ENCODE results near the gene DNAJB1. TPM values are rescaled to one million over a fixed set of nuclear protein-coding genes. Genes with fewer than 3 reads are reported as not detected.

DNAJB1 gene
- total RNA-seq, 2 experiments from 2014 or later, result 45.0 to 45.7 TPM

- Mint-ChIP-seq H3K4me1 (peaks cover 7% of the 10 kb centered on the region), H3K36me3 (no peaks in the 10 kb centered on the region), H3K9me3 (no peaks in the 10 kb centered on the region), H3K27ac (peak overlapping the region; percentile 18), H3K27me3 (no peaks in the 10 kb centered on the region), H3K4me3 (peak overlapping the region; percentile 65)
- no peak for DNase-seq
Measured at GRCh38 chr19:14497228-14497921, 20.8 kb downstream of the DNAJB1 start.

DNA sequence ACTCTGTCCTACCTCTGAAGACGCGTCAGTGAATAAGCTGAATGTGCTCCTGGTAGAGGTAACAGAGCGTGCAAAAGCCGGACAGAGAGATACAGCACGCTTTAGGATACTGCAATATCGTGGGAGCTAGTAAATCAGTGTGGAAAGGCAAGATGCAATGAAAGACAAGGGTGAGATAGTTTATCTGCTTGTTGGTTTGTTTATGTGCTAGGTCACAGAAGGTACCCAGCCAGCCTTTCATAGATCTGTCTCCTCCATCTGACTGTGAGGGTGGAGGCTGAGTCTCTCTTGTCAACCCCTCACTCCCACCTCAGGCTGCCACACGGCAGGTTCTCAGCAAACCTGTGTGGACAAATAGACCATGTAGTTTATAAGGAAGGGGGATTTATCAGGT lies 21.4 kb downstream of the DNAJB1 start:
- H3K27ac Mint-ChIP-seq, result peak overlapping the region; percentile 18
- peaks cover 7% of the 10 kb centered on the region for H3K4me1 Mint-ChIP-seq
- H3K27me3 Mint-ChIP-seq, result no peaks in the 10 kb centered on the region
- H3K36me3 Mint-ChIP-seq, result no peaks in the 10 kb centered on the region
- H3K4me3 Mint-ChIP-seq, result peak overlapping the region; percentile 65
- no peak for DNase-seq
- no peaks in the 10 kb centered on the region for H3K9me3 Mint-ChIP-seq

DNA sequence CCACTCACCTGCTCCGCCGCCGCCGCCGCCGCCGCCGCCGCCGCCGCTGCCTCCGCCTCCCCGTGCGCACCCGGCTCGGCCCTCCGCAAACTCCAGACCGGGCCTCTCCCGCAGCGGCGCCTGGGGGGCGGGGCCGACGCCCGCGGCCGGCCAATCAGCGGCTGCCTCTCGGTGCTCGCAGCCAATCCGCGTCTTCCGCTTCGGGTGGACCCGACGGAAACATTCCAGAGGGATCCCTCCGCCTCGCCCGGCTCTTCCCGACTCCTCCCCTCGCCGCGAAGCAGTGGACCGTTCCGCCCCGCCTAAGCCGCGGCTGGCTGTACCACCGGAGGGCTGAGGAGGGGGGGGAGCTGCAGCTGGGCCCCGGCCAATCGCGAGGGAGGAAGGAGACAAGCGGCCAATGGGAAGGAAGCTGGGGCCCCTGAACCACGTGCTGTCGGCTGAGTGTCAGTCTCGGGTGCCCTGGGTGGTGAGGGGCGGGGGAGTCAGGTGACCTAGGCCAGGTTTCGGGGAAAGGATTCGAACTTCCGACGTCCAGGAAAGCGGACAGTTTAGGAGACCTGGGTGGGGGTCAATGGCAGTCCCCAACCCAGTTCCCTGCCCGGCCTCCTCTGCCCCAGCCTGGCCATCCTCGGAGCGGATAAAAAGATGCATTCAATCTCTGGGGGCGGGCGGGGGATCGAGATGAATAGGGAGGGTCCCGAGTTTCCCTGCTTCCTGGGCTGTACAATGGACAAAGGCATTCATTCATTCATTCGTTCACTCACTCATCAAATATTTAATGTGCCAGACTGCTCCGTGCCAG lies 22.0 kb downstream of the DNAJB1 start, which contains the start of gene GIPC1:
TSS of gene GIPC1 (minus strand) at position 99 of the 805 bp plus-strand sequence. CDS start 13,151 bp downstream, outside the sequence.
- Mint-ChIP-seq H3K27me3 (no peaks in the 10 kb centered on the region), H3K36me3 (no peaks in the 10 kb centered on the region), H3K4me3 (peak within 1 kb of the TSS; percentile 76), H3K27ac (peak within 1 kb of the TSS; percentile 66), H3K4me1 (peaks cover 7% of the 10 kb centered on the region), H3K9me3 (no peaks in the 10 kb centered on the region)
- peak; percentile 88 for DNase-seq

- H3K27me3 Mint-ChIP-seq, result no peaks in the 10 kb centered on the region
- H3K27ac Mint-ChIP-seq, result peak overlapping the region; percentile 21
- H3K4me3 Mint-ChIP-seq, result peak overlapping the region; percentile 76
- H3K36me3 Mint-ChIP-seq, result no peaks in the 10 kb centered on the region
- peaks cover 7% of the 10 kb centered on the region for H3K4me1 Mint-ChIP-seq
- DNase-seq, result no peak
- no peaks in the 10 kb centered on the region for H3K9me3 Mint-ChIP-seq
Measured at GRCh38 chr19:14495672-14496028, 22.5 kb downstream of the DNAJB1 start.

- H3K9me3 Mint-ChIP-seq, result no peaks in the 10 kb centered on the region
- H3K4me3 Mint-ChIP-seq, result peak overlapping the region; percentile 76
- H3K27me3 Mint-ChIP-seq, result no peaks in the 10 kb centered on the region
- DNase-seq, result no peak
- peaks cover 7% of the 10 kb centered on the region for H3K4me1 Mint-ChIP-seq
- H3K27ac Mint-ChIP-seq, result peak overlapping the region; percentile 21
- no peaks in the 10 kb centered on the region for H3K36me3 Mint-ChIP-seq
Measured at GRCh38 chr19:14494910-14495671, 23.1 kb downstream of the DNAJB1 start.

DNA sequence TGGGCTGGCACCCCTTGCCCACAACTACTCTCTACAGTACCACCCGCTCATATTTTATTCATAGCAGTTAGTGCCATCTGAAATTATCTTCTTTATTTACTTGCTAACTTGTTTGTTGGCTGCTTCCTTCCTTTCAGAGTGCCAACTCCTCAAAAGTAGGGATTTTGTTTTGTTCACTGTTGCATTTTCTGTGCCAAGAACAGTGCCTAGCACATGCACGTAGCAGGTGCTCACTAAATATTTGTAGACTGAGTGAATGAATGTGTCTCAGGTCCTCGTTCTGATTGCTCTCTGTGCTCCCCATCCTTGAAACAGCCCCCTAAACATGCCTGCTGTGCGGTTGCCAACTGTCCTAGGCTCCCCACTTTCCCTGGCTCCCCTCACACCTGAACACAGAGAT lies 23.8 kb downstream of the DNAJB1 start:
- Mint-ChIP-seq H3K27me3 (no peaks in the 10 kb centered on the region), H3K36me3 (no peaks in the 10 kb centered on the region), H3K4me1 (peaks cover 7% of the 10 kb centered on the region), H3K9me3 (no peaks in the 10 kb centered on the region), H3K27ac (no peak overlapping the region), H3K4me3 (peak overlapping the region; percentile 38)
- DNase-seq, result no peak

DNA sequence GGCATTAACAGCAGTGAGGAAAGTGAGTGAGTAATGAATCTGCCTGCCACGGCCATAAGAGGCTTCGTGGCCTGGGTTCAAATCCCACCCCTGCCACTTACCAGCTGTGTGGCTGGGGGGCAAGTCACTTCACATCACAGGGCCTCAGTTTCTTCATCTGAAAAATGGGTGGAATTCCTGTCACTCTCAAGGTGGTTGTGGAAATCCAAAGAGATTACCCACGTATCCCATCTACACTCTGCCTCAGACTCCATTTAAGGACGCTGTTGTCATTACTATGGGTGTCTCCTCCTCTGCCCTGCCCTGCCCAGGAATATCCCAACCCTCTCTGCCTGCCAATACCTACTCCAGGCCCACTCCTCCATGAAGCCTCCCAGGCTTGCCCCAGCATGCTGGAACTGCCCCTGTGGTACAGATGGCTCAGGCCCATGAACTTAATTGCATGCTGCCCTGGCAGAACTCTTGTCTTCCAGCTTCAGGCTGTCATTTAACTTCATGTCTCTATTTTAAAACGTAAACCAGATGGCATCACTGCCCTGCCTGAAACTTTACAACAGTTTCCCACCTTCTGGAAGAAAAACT lies 25.4 kb downstream of the DNAJB1 start:
- no peaks in the 10 kb centered on the region for H3K36me3 Mint-ChIP-seq
- DNase-seq, result no peak
- no peak overlapping the region for H3K27ac Mint-ChIP-seq
- H3K4me1 Mint-ChIP-seq, result peaks cover 7% of the 10 kb centered on the region
- no peaks in the 10 kb centered on the region for H3K9me3 Mint-ChIP-seq
- H3K4me3 Mint-ChIP-seq, result no peak overlapping the region
- H3K27me3 Mint-ChIP-seq, result no peaks in the 10 kb centered on the region

DNA sequence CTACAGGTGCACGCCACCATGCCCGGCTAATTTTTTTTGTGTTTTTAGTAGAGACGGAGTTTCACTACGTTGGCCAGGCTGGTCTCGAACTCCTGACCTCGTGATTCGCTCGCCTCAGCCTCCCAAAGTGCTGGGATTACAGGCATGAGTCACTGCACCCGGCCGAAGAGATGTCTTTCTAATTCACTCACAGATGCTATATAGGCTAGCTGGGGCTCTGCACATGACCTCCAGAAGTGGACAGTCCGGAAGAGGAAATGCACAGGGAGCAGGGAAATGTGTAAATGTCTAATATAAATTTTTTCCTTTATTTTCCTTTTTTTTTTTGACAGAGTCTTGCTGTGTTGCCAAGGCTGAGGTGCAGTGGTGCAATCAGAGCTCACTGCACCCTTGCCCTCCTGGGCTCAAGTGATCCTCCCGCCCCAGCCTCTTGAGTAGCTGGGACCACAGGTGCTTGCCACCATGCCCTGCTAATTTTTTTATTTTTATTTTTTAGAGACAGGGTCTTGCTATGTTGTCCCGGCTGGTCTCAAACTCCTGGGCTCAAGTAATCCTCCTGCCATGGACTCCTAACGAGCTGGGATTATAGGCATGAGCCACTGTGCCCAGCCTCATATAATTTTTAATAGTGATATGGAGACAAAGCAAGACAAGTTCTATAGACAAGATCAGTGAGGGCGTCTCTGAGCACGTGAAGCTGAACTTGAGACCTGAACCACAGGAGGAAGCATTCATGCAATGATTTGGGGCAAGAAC lies 30.6 kb downstream of the DNAJB1 start:
- no peak for DNase-seq
- Mint-ChIP-seq H3K9me3 (no peaks in the 10 kb centered on the region), H3K4me3 (no peak overlapping the region), H3K36me3 (no peaks in the 10 kb centered on the region), H3K27ac (no peak overlapping the region), H3K27me3 (no peaks in the 10 kb centered on the region), H3K4me1 (peaks cover 7% of the 10 kb centered on the region)

DNA sequence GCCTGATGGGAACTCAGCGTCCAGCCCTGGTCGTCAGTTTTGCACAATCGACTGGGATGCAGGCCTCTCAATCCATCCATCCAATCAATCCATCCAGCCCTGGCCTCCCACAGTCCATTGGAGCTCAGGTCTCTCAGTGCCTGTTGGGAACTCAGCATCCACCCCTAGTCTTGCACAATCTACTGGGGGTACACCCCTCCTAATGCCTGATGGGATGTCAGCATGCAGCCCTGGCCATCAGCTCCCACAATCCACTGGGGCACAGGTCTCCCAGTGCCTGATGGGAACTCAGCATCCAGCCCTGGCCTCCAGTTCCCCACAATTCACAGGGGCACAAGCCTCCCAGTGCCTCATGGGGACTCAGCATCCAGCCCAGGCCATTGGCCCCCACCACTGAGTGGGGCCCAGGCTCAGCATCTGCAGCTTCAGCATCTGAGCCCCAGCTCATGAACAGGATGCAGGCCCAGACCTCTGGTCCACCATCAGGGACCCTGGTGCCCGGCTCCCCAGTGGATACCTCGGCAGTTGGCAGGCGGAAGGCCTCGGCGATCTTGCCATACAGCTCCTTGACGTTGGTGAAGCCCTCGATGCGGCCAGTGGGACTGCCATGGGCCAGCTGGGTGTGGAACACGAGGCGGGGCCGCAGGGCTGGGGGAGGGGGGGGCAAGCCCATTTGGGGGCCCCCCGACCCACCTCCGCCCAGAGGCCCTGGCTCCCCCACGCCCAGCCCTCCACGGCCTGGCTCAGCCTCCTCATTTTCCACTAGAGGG lies 35.8 kb downstream of the DNAJB1 start:
- H3K27ac Mint-ChIP-seq, result no peak overlapping the region
- no peak overlapping the region for H3K4me3 Mint-ChIP-seq
- H3K36me3 Mint-ChIP-seq, result peaks cover 4% of the 10 kb centered on the region
- peaks cover 7% of the 10 kb centered on the region for H3K4me1 Mint-ChIP-seq
- DNase-seq, result no peak
- no peaks in the 10 kb centered on the region for H3K27me3 Mint-ChIP-seq
- no peaks in the 10 kb centered on the region for H3K9me3 Mint-ChIP-seq

DNA sequence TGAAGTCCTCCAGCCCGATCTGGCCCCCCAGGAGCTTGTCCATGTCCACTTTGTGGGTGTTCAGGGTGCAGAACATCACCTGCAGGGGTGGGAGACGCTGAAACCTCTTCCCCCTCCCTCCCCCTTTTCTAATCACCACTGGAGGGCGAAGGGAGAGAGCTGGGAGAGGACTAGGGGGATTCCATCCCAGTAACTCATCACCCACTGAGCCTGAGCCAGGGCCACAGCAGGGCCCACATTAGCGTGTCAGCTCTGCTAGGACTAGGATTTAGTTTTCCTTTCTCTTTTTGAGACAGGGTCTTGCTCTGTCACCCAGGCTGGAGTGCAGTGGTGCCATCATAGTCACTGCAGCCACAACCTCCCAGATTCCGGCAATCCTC lies 37.5 kb downstream of the DNAJB1 start:
- Mint-ChIP-seq H3K27ac (no peak overlapping the region), H3K27me3 (no peaks in the 10 kb centered on the region), H3K9me3 (no peaks in the 10 kb centered on the region)

GRCh38 chr19:14479975-14480699 lies 38.1 kb downstream of the DNAJB1 start:
- no peak overlapping the region for H3K27ac Mint-ChIP-seq
- no peaks in the 10 kb centered on the region for H3K9me3 Mint-ChIP-seq
- no peak overlapping the region for H3K4me3 Mint-ChIP-seq

More for the DNA sequence above, 37.5 kb downstream of the DNAJB1 start:
- H3K4me1 Mint-ChIP-seq, result peaks cover 6% of the 10 kb centered on the region
- no peak overlapping the region for H3K4me3 Mint-ChIP-seq
- H3K36me3 Mint-ChIP-seq, result peaks cover 4% of the 10 kb centered on the region
- DNase-seq, result no peak

GRCh38 chr19:14479309-14479974 lies 38.8 kb downstream of the DNAJB1 start:
- Mint-ChIP-seq H3K27me3 (peaks cover 8% of the 10 kb centered on the region), H3K4me1 (peaks cover 15% of the 10 kb centered on the region), H3K36me3 (peaks cover 4% of the 10 kb centered on the region), H3K4me3 (no peak overlapping the region), H3K9me3 (no peaks in the 10 kb centered on the region), H3K27ac (no peak overlapping the region)
- DNase-seq, result no peak

More at GRCh38 chr19:14479975-14480699, 38.1 kb downstream of the DNAJB1 start:
- peaks cover 10% of the 10 kb centered on the region for H3K4me1 Mint-ChIP-seq
- peak; percentile 78 for DNase-seq
- H3K27me3 Mint-ChIP-seq, result peaks cover 1% of the 10 kb centered on the region
- peaks cover 4% of the 10 kb centered on the region for H3K36me3 Mint-ChIP-seq

- Mint-ChIP-seq H3K9me3 (no peaks in the 10 kb centered on the region), H3K27ac (no peak overlapping the region), H3K4me1 (peaks cover 18% of the 10 kb centered on the region)
Measured at GRCh38 chr19:14478113-14478545, 40.1 kb downstream of the DNAJB1 start.

More at GRCh38 chr19:14478113-14478545, 40.1 kb downstream of the DNAJB1 start:
- Mint-ChIP-seq H3K36me3 (peaks cover 4% of the 10 kb centered on the region), H3K4me3 (no peak overlapping the region), H3K27me3 (peaks cover 14% of the 10 kb centered on the region)
- no peak for DNase-seq
